ENCODE data around the gene PEMT. TPM values are rescaled to one million over a fixed set of nuclear protein-coding genes. Genes with fewer than 3 reads are reported as not detected.

Gene PEMT
- total RNA-seq, 1 experiment from 2014 or later: 27.0 TPM

GRCh38 chr17:17496189-17497064 lies 95.1 kb downstream of the PEMT start, which contains the start of gene RASD1:
TSS of gene RASD1 (minus strand) at chr17:17496395. CDS start at chr17:17496181, 214 bp downstream.
- no peak within 1 kb of the TSS for H3K27ac ChIP-seq (ENCODE audit: low read length)
- intact Hi-C loops (cut with micrococcal nuclease; ENCODE audit: unreplicated experiment): loop anchor here (2.0 to 5.0 kb wide), 3 partner anchors 71 to 146 kb away; no protein-coding TSS in a partner anchor

More at GRCh38 chr17:17496189-17497064, 95.1 kb downstream of the PEMT start, which contains the start of gene RASD1:
- Histone ChIP-seq H3K27me3 (ENCODE audit: control insufficient read depth, insufficient read depth, low read length) (no peaks in the 10 kb centered on the region), H3K4me3 (ENCODE audit: low read depth in 2 of 2, low read length in 2 of 2) (peak within 1 kb of the TSS; percentile 54 to 62), H3K4me1 (ENCODE audit: control insufficient read depth, insufficient read depth, low read length) (peaks cover 3% of the 10 kb centered on the region), H3K9me3 (ENCODE audit: control insufficient read depth, insufficient read depth, low read depth, low read length) (no peaks in the 10 kb centered on the region), H3K36me3 (ENCODE audit: control insufficient read depth, insufficient read depth, low read length) (no peaks in the 10 kb centered on the region)
- ATAC-seq (peak; percentile 90), DNase-seq (ENCODE audit: low read depth, low spot score) (peak; percentile 25)
- peak; percentile 98 for TF ChIP-seq CTCF (IDR thresholded peaks at IDR 0.05)
- peak; percentile 79; the same call in 1 of the 2 replicates for TF ChIP-seq POLR2AphosphoS5 (IDR thresholded peaks at IDR 0.05; ENCODE audit: low read depth, low read length)
- no peak for TF ChIP-seq SIN3A (IDR thresholded peaks at IDR 0.05; ENCODE audit: borderline replicate concordance, insufficient read depth, low read depth, low read length)
- no peak for TF ChIP-seq TCF7L2 (IDR thresholded peaks at IDR 0.05; ENCODE audit: low read depth, low read length)
- no peak for TF ChIP-seq REST (IDR thresholded peaks at IDR 0.05; ENCODE audit: insufficient read depth in 1 of 2, low read depth in 2 of 2, low read length in 1 of 2)
- POLR2A ChIA-PET: interaction anchor here (0.6 kb wide), 4 partner anchors 104 to 266 kb away, joined by 4 to 7 read pairs (median 6); no protein-coding TSS in a partner anchor
- in situ Hi-C loops (cut with HindIII; ENCODE audit: low pct_unique_long_range_greater_than_20kb, low sequenced_read_pairs): no loop called here
- CTCF ChIA-PET: interaction anchor here (0.5 to 2.1 kb wide), 20 partner anchors 23 to 1519 kb away, joined by 3 to 12 read pairs (median 4); no protein-coding TSS in a partner anchor
- no TSS peak for BruUV-seq (replicated peaks)

All from Panc1 (cell line).